GM12873 (cell line): Measurements from ENCODE around the gene FSTL4.

Experiments used
- CTCF ChIP-seq: IDR thresholded peaks from 2 replicates; pipeline ENCODE4 v1.5.1; 2012; ENCODE audit warnings: low read depth, mild to moderate bottlenecking, moderate library complexity, low read length, control low read depth; ENCODE audit not compliant: insufficient read depth; ENCODE audit errors: missing control alignments

Gene FSTL4

GRCh38 chr5:133372293-133372937, 239.9 kb downstream of the FSTL4 start:
- no peak for TF ChIP-seq CTCF

- no peak for TF ChIP-seq CTCF
These were observed 240.8 kb downstream of the FSTL4 start for GRCh38 chr5:133371371-133372155.

- no peak for TF ChIP-seq CTCF
These were observed 241.4 kb downstream of the FSTL4 start for GRCh38 chr5:133370904-133371303.

GRCh38 chr5:133370036-133370831, 242.1 kb downstream of the FSTL4 start:
- TF ChIP-seq CTCF, result no peak

GRCh38 chr5:133368916-133369783, 243.2 kb downstream of the FSTL4 start:
- TF ChIP-seq CTCF, result no peak

GRCh38 chr5:133367984-133368383, 244.4 kb downstream of the FSTL4 start:
- TF ChIP-seq CTCF, result no peak
